Astrocyte of the cerebellum (primary cell): Measurements from ENCODE around the gene MMP25.

Experiments
- DNase-seq: peaks from one replicate; pipeline ENCODE4 v3.0.0-alpha.2; 2011; ENCODE audit warnings: low read depth
- H3K4me3 ChIP-seq: 2 replicates; pipeline ENCODE4 v1.5.1; 2011; ENCODE audit warnings: mild to moderate bottlenecking, low read depth, low read length, moderate library complexity
- CTCF ChIP-seq: IDR thresholded peaks from 2 replicates; pipeline ENCODE4 v1.5.1; 2012; ENCODE audit warnings: low read length, low read depth, moderate library complexity, mild to moderate bottlenecking; ENCODE audit errors: missing control alignments
- in situ Hi-C: cut with HindIII; loops from 2 replicates; pipeline ENCODE4 v1.10.0; 2017; ENCODE audit warnings: low sequenced_read_pairs

The MMP25 gene

GRCh38 chr16:3022208-3022683 is 24.1 kb upstream of the MMP25 start:
- H3K4me3 ChIP-seq = peak overlapping the region; percentile 93
- in situ Hi-C loops = no loop called here
- no peak for TF ChIP-seq CTCF
- DNase-seq = peak; percentile 94

GRCh38 chr16:3022684-3023414 is 23.5 kb upstream of the MMP25 start:
- DNase-seq = no peak
- in situ Hi-C loops = no loop called here
- H3K4me3 ChIP-seq = peak overlapping the region; percentile 93
- no peak for TF ChIP-seq CTCF

GRCh38 chr16:3023415-3023668 is 23.0 kb upstream of the MMP25 start:
- peak overlapping the region; percentile 93 for H3K4me3 ChIP-seq
- TF ChIP-seq CTCF = no peak
- DNase-seq = no peak
- in situ Hi-C loops = no loop called here

GRCh38 chr16:3023669-3024478 is 22.5 kb upstream of the MMP25 start, which contains the start of the genes HCFC1R1 and THOC6:
Gene HCFC1R1, minus strand, starts transcription at chr16:3023942. Its CDS starts 1 bp downstream, at chr16:3023941.
Gene THOC6, plus strand, starts transcription at chr16:3024035. Its CDS starts 292 bp downstream, at chr16:3024327.
- in situ Hi-C loops = no loop called here
- DNase-seq = peak; percentile 97
- TF ChIP-seq CTCF = no peak
- peak within 1 kb of the TSS; percentile 93 for H3K4me3 ChIP-seq

GRCh38 chr16:3025032-3026002 is 21.0 kb upstream of the MMP25 start:
- no peak for DNase-seq
- in situ Hi-C loops = no loop called here
- no peak overlapping the region for H3K4me3 ChIP-seq
- TF ChIP-seq CTCF = no peak

GRCh38 chr16:3026003-3026378 is 20.4 kb upstream of the MMP25 start:
- DNase-seq = no peak
- in situ Hi-C loops = no loop called here
- H3K4me3 ChIP-seq = no peak overlapping the region
- TF ChIP-seq CTCF = no peak
